ACC112 (cell line): ENCODE data around the gene ZFP64.
"Not testable (repeated sequence)": the region's sequence is repeated elsewhere in the genome, so short reads cannot be mapped to it uniquely, and the experiment has no call there.

Experiments
- H2AFZ ChIP-seq: fragments of 200-600 bp; sonication (generic); one replicate; pipeline ENCODE4 v1.6.0; 2017; ENCODE audit warnings: antibody characterized with exemption, low read length; ENCODE audit not compliant: unreplicated experiment
- H3K27ac ChIP-seq: fragments of 200-600 bp; sonication (generic); 2 replicates; pipeline ENCODE4 v1.5.1; 2014; ENCODE audit warnings: low read depth, mild to moderate bottlenecking, antibody characterized with exemption, low read length, moderate library complexity
- H3K27me3 ChIP-seq: fragments of 200-600 bp; sonication (generic); 2 replicates; pipeline ENCODE4 v1.6.1; 2014; ENCODE audit warnings: mild to moderate bottlenecking, antibody characterized with exemption, low read length, moderate library complexity, mixed read lengths; ENCODE audit not compliant: insufficient read depth
- H3K36me3 ChIP-seq: fragments of 200-600 bp; sonication (generic); 2 replicates; pipeline ENCODE4 v1.6.1; 2016; ENCODE audit warnings: mild to moderate bottlenecking, antibody characterized with exemption, low read length, moderate library complexity, mixed read lengths; ENCODE audit not compliant: insufficient read depth
- H3K4me1 ChIP-seq: fragments of 200-600 bp; sonication (generic); one replicate; pipeline ENCODE4 v1.6.1; 2016; ENCODE audit warnings: low read length, mixed read lengths; ENCODE audit not compliant: insufficient read depth, unreplicated experiment, control insufficient read depth
- H3K4me3 ChIP-seq: fragments of 200-600 bp; sonication (generic); 2 replicates; pipeline ENCODE4 v1.5.1; 2014; ENCODE audit warnings: mild to moderate bottlenecking, low read depth, low read length
- H3K79me2 ChIP-seq: fragments of 200-600 bp; sonication (generic); one replicate; pipeline ENCODE4 v1.6.0; 2016; ENCODE audit warnings: low read length; ENCODE audit not compliant: control insufficient read depth, unreplicated experiment, insufficient read depth

The ZFP64 gene

GRCh38 chr20:52221362-52221761, 29.8 kb upstream of the ZFP64 start:
- H3K4me3 ChIP-seq, H3K79me2 ChIP-seq, H2AFZ ChIP-seq, H3K27ac ChIP-seq, H3K36me3 ChIP-seq, H3K4me1 ChIP-seq: not testable (repeated sequence)
- H3K27me3 ChIP-seq, result peaks cover 42% of the 10 kb centered on the region

GRCh38 chr20:52220891-52221290, 29.3 kb upstream of the ZFP64 start:
- H3K27ac ChIP-seq, H2AFZ ChIP-seq, H3K79me2 ChIP-seq, H3K4me3 ChIP-seq, H3K4me1 ChIP-seq, H3K36me3 ChIP-seq: not testable (repeated sequence)
- H3K27me3 ChIP-seq, result peaks cover 37% of the 10 kb centered on the region

GRCh38 chr20:52219441-52219840, 27.9 kb upstream of the ZFP64 start:
- no peak overlapping the region for H3K4me3 ChIP-seq

GRCh38 chr20:52217689-52218395, 26.3 kb upstream of the ZFP64 start:
- Histone ChIP-seq H3K4me3 (no peak overlapping the region), H3K4me1 (no peaks in the 10 kb centered on the region), H3K27me3 (peaks cover 37% of the 10 kb centered on the region), H3K36me3 (no peaks in the 10 kb centered on the region), H3K79me2 (no peaks in the 10 kb centered on the region), H3K27ac (no peak overlapping the region), H2AFZ (no peak overlapping the region)

More at GRCh38 chr20:52219441-52219840, 27.9 kb upstream of the ZFP64 start:
- Histone ChIP-seq H3K4me1 (no peaks in the 10 kb centered on the region), H3K79me2 (no peaks in the 10 kb centered on the region), H3K27ac (no peak overlapping the region), H3K36me3 (no peaks in the 10 kb centered on the region), H3K27me3 (peaks cover 36% of the 10 kb centered on the region), H2AFZ (no peak overlapping the region)

GRCh38 chr20:52213995-52214394, 22.4 kb upstream of the ZFP64 start:
- no peak overlapping the region for H3K4me3 ChIP-seq
- H3K79me2 ChIP-seq, result no peaks in the 10 kb centered on the region
- H2AFZ ChIP-seq, result no peak overlapping the region
- peaks cover 60% of the 10 kb centered on the region for H3K27me3 ChIP-seq
- H3K27ac ChIP-seq, result no peak overlapping the region
- no peaks in the 10 kb centered on the region for H3K36me3 ChIP-seq
- H3K4me1 ChIP-seq, result no peaks in the 10 kb centered on the region

- no peaks in the 10 kb centered on the region for H3K4me1 ChIP-seq
- H3K27me3 ChIP-seq, result peaks cover 68% of the 10 kb centered on the region
- H3K36me3 ChIP-seq, result no peaks in the 10 kb centered on the region
- no peak overlapping the region for H3K4me3 ChIP-seq
- no peaks in the 10 kb centered on the region for H3K79me2 ChIP-seq
- no peak overlapping the region for H2AFZ ChIP-seq
- no peak overlapping the region for H3K27ac ChIP-seq
These were observed 21.4 kb upstream of the ZFP64 start for GRCh38 chr20:52212943-52213342.

- Histone ChIP-seq H2AFZ (no peak overlapping the region), H3K27ac (no peak overlapping the region), H3K79me2 (no peaks in the 10 kb centered on the region), H3K27me3 (peaks cover 66% of the 10 kb centered on the region), H3K36me3 (no peaks in the 10 kb centered on the region), H3K4me3 (no peak overlapping the region), H3K4me1 (no peaks in the 10 kb centered on the region)
These were observed 18.7 kb upstream of the ZFP64 start for GRCh38 chr20:52210037-52210990.

GRCh38 chr20:52209154-52209571, 17.6 kb upstream of the ZFP64 start:
- H3K4me1 ChIP-seq, result no peaks in the 10 kb centered on the region
- H3K79me2 ChIP-seq, result no peaks in the 10 kb centered on the region
- no peak overlapping the region for H2AFZ ChIP-seq
- H3K4me3 ChIP-seq, result no peak overlapping the region
- no peaks in the 10 kb centered on the region for H3K36me3 ChIP-seq
- H3K27me3 ChIP-seq, result peaks cover 58% of the 10 kb centered on the region
- H3K27ac ChIP-seq, result no peak overlapping the region

- Histone ChIP-seq H3K4me1 (no peaks in the 10 kb centered on the region), H2AFZ (no peak overlapping the region), H3K27me3 (peaks cover 40% of the 10 kb centered on the region), H3K79me2 (no peaks in the 10 kb centered on the region), H3K4me3 (no peak overlapping the region), H3K27ac (no peak overlapping the region), H3K36me3 (no peaks in the 10 kb centered on the region)
These were observed 15.6 kb upstream of the ZFP64 start for GRCh38 chr20:52207020-52207810.

- H3K79me2 ChIP-seq, result no peaks in the 10 kb centered on the region
- H3K36me3 ChIP-seq, result no peaks in the 10 kb centered on the region
- no peak overlapping the region for H3K27ac ChIP-seq
- peaks cover 29% of the 10 kb centered on the region for H3K27me3 ChIP-seq
- H2AFZ ChIP-seq, result no peak overlapping the region
- no peaks in the 10 kb centered on the region for H3K4me1 ChIP-seq
- H3K4me3 ChIP-seq, result no peak overlapping the region
These were observed 12.6 kb upstream of the ZFP64 start for GRCh38 chr20:52204136-52204535.
